GM13976 (cell line): ENCODE results near the gene CXCR5.

Experiments
- DNase-seq: peaks from one replicate; pipeline ENCODE4 v3.0.0; 2012; ENCODE audit warnings: low spot score
- CTCF ChIP-seq: IDR thresholded peaks from 2 replicates; pipeline ENCODE4 v1.5.1; 2012; ENCODE audit warnings: borderline replicate concordance, mild to moderate bottlenecking; ENCODE audit not compliant: insufficient read depth; ENCODE audit errors: extremely low read depth, missing control alignments, control extremely low read depth
- in situ Hi-C: fragments of 300-500 bp; cut with MboI; formaldehyde crosslinking; loops from one replicate; pipeline ENCODE4 v1.12.0; 2022; ENCODE audit warnings: low sequenced_read_pairs, mixed read lengths, inconsistent platforms; ENCODE audit not compliant: unreplicated experiment

The CXCR5 gene

GRCh38 chr11:118899296-118899688, 15.6 kb downstream of the CXCR5 start:
- in situ Hi-C loops = no loop called here
- no peak for DNase-seq
- TF ChIP-seq CTCF = no peak

- no peak for DNase-seq
- TF ChIP-seq CTCF = no peak
- in situ Hi-C loops = no loop called here
These were observed 16.1 kb downstream of the CXCR5 start for GRCh38 chr11:118899706-118900360.

GRCh38 chr11:118900535-118901384, 17.1 kb downstream of the CXCR5 start:
- in situ Hi-C loops = no loop called here
- TF ChIP-seq CTCF = no peak
- no peak for DNase-seq

- in situ Hi-C loops = no loop called here
- TF ChIP-seq CTCF = no peak
- DNase-seq = no peak
These were observed 18.0 kb downstream of the CXCR5 start for GRCh38 chr11:118901494-118902335.

- TF ChIP-seq CTCF = no peak
- no peak for DNase-seq
These were observed 18.9 kb downstream of the CXCR5 start for GRCh38 chr11:118902336-118903203.

More at GRCh38 chr11:118902336-118903203, 18.9 kb downstream of the CXCR5 start:
- in situ Hi-C loops = no loop called here
